Esophagus squamous epithelium (tissue), 5 donors: ENCODE data around the gene DAB2IP. TPM values are rescaled to one million over a fixed set of nuclear protein-coding genes. Genes with fewer than 3 reads are reported as not detected.

ENCODE experiments used
- DNase-seq: peaks from one replicate; lab custom pipeline; 2025; lab: John Stamatoyannopoulos, UW
- H3K27ac ChIP-seq, 4 donors: fragments of 200-600 bp; sonication (generic); one replicate each; pipeline ENCODE4 v1.5.1; 2016 to 2019; ENCODE audit warnings: mild to moderate bottlenecking in 1 of 4
- H3K27me3 ChIP-seq, 4 donors: fragments of 200-600 bp; sonication (generic); 1 replicate in 3 of 4; 2 replicates in 1 of 4; pipeline versions ENCODE4 v1.5.1 to v1.6.0; 2017 to 2021; ENCODE audit warnings: antibody characterized with exemption in 1 of 4
- H3K36me3 ChIP-seq, 3 donors: fragments of 200-600 bp; sonication (generic); one replicate each; pipeline ENCODE4 v1.5.1; 2016 to 2019
- H3K4me1 ChIP-seq, 3 donors: fragments of 200-600 bp; sonication (generic); one replicate each; pipeline ENCODE4 v1.5.1; 2017 to 2019
- H3K4me3 ChIP-seq, 4 donors: fragments of 200-600 bp; sonication (generic); 1 replicate in 3 of 4; 2 replicates in 1 of 4; pipeline ENCODE4 v1.5.1; 2016 to 2019; ENCODE audit warnings: mild to moderate bottlenecking in 2 of 4, moderate library complexity in 1 of 4
- H3K9me3 ChIP-seq, 3 donors: fragments of 200-600 bp; sonication (generic); one replicate each; pipeline ENCODE4 v1.5.1; 2016 to 2019
- CTCF ChIP-seq, 6 experiments: fragments of 450-650 bp in 4 of 6; fragments of 200-600 bp in 2 of 6; sonication (generic) in 2 of 6; IDR thresholded peaks; one replicate each; pipeline ENCODE4 v1.5.1; 2016 to 2019; ENCODE audit warnings: antibody characterized with exemption in 6 of 6, mild to moderate bottlenecking in 4 of 6, moderate library complexity in 4 of 6
- POLR2A ChIP-seq, 4 donors: fragments of 450-650 bp; IDR thresholded peaks; one replicate each; pipeline ENCODE4 v1.6.1; 2017; ENCODE audit warnings: antibody characterized with exemption in 4 of 4, mild to moderate bottlenecking in 4 of 4, moderate library complexity in 3 of 4
- WGBS, 2 donors: methylation state at CpG; one replicate each; pipeline ENCODE4 v1.1.5; 2018; 5-methylcytosine and 5-hydroxymethylcytosine counted together
- intact Hi-C: fragments of 100-400 bp; cut with DNase I; formaldehyde crosslinking; loops from one replicate; pipeline ENCODE4 v1.15.0; 2022
- total RNA-seq, 4 donors: library from RNA; depleted of rRNA; stranded (reverse); fragments of >200 nt; gene quantifications; one replicate each; pipeline ENCODE4 v1.1.0, GENCODE V29; 2016
- donor health status: DM: yes; HTN: yes; CAD: no.

Gene DAB2IP
- total RNA-seq, 4 donors from 2014 or later: 28.3 to 48.8 (median 38.1) TPM

DNA sequence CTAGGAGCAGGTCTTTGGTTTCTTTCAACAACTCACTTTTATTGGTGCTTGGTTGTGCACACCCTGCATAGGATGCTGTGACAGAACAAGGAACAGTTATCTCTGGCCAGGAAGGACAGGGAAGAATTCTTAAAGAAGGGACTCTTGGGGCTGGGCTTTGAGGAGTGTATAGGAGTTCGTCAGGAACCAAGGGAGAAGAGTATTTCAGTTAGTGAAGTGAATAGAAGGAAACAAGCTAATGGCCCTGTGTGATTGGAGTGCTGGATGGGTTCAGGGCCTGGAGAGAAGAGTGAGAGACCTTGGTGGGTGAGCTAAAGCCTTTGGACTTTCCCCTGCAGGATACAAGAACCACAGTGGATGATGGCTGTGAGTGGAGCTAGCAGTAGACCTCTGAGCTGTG, 32.2 kb downstream of the DAB2IP start:
- no peak for DNase-seq
- no peak overlapping the region for H3K27ac ChIP-seq
- no peak overlapping the region for H3K4me3 ChIP-seq
- no peaks in the 10 kb centered on the region for H3K9me3 ChIP-seq
- peaks cover 0 to 28% (median 13%) of the 10 kb centered on the region in 3 donors for H3K36me3 ChIP-seq
- TF ChIP-seq POLR2A (IDR thresholded peaks at IDR 0.05): no peak
- TF ChIP-seq CTCF (IDR thresholded peaks at IDR 0.05): no peak
- peaks cover 0 to 10% (median 0%) of the 10 kb centered on the region in 3 donors for H3K4me1 ChIP-seq
- WGBS, 2 donors: 67 to 100% methylated on average over 1 of the region's 1 CpG
- intact Hi-C loops: loop anchor here (5.0 to 10.0 kb wide), 2 partner anchors 131 to 181 kb away; no protein-coding TSS in a partner anchor
- no peaks in the 10 kb centered on the region for H3K27me3 ChIP-seq

- Histone ChIP-seq H3K36me3 (peaks cover 0 to 24% (median 11%) of the 10 kb centered on the region in 3 donors), H3K4me3 (no peak overlapping the region), H3K9me3 (no peaks in the 10 kb centered on the region), H3K27ac (no peak overlapping the region), H3K27me3 (no peaks in the 10 kb centered on the region), H3K4me1 (peaks cover 0 to 12% (median 0%) of the 10 kb centered on the region in 3 donors)
- intact Hi-C loops: loop anchor here (5.0 to 10.0 kb wide), 3 partner anchors 132 to 308 kb away; no protein-coding TSS in a partner anchor
- 55 to 64% methylated on average over 5 to 7 of the region's 19 CpGs for WGBS, 2 donors
- no peak for DNase-seq
- no peak for TF ChIP-seq POLR2A (IDR thresholded peaks at IDR 0.05)
- peak in 5 of 6 experiments; percentile 48 to 74 (median 61) for TF ChIP-seq CTCF (IDR thresholded peaks at IDR 0.05)
These were observed 33.1 kb downstream of the DAB2IP start for GRCh38 chr9:121684381-121685145.

DNA sequence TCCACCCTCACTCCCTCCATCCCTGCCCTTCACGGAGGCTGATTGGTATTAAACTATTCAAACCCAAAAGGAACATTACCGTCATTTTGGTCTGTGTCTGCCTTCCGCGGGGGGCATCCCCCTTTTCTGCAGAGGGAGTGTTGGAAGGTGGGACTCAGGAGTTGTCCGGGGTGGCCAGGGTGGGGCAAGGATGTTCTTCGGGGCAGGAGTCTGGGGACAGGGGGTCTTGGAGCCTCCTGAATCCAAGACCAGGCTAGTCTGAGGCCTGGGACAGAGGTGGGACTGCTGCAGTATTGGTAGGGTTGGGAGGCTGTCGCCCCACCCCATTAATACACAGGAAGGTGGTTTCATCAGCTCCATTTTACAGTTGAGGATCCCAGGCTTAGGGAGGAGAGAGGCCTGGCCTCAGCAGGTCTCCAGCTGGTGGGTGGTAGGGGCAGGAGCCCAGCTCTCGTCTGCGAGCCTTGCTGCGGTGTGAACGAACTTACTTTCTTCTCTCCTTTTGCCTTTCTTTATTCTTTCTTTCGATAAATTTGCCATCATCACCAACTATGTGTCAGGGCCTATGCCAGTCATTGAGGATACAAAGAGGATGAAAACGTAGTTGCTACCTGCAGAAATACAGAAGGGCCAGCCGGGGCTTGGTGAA, 33.8 kb downstream of the DAB2IP start:
- Histone ChIP-seq H3K36me3 (peaks cover 0 to 19% (median 10%) of the 10 kb centered on the region in 3 donors), H3K27me3 (no peaks in the 10 kb centered on the region), H3K27ac (no peak overlapping the region), H3K4me3 (no peak overlapping the region), H3K9me3 (no peaks in the 10 kb centered on the region), H3K4me1 (peaks cover 0 to 19% (median 3%) of the 10 kb centered on the region in 3 donors)
- TF ChIP-seq POLR2A (IDR thresholded peaks at IDR 0.05): no peak
- TF ChIP-seq CTCF (IDR thresholded peaks at IDR 0.05): no peak
- 72 to 78% methylated on average over 9 to 10 of the region's 14 CpGs for WGBS, 2 donors
- DNase-seq: no peak
- intact Hi-C loops: loop anchor here (5.0 to 10.0 kb wide), 2 partner anchors 180 to 307 kb away; no protein-coding TSS in a partner anchor

DNA sequence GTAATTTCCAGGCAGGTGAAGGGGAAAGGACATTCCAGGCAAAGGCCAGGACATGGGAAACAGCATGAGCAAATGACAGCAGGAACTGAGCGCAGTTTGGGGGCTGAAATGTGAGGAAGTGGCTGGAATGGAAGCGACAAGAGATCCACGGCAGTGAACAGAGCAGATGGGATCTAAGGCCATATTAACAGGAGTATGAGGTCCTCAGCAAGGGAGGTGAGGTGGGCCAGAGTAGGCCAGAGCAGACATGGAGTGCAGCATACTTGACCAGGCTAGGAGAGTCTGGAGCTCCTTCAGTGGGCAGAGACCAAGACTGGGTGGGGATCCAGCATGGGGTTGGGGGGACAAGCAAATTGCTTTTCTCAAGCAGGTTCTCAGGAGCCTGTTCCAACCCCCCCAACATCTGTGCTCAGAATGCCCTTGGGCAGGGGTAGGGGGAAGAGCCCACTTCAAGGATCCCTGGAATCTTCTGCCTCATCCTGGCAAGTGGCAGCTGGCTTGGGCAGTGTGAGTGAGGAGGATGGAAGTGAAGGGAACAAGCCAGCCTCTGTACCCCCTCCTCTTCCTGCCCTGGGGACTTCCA, 34.5 kb downstream of the DAB2IP start:
- Histone ChIP-seq H3K27me3 (no peaks in the 10 kb centered on the region), H3K4me1 (peaks cover 0 to 25% (median 3%) of the 10 kb centered on the region in 3 donors), H3K36me3 (peaks cover 0 to 18% (median 10%) of the 10 kb centered on the region in 3 donors), H3K27ac (no peak overlapping the region), H3K4me3 (no peak overlapping the region), H3K9me3 (no peaks in the 10 kb centered on the region)
- TF ChIP-seq CTCF (IDR thresholded peaks at IDR 0.05) (no peak), POLR2A (IDR thresholded peaks at IDR 0.05) (no peak)
- no peak for DNase-seq
- intact Hi-C loops: loop anchor here (5.0 to 10.0 kb wide), 2 partner anchors 179 to 306 kb away; no protein-coding TSS in a partner anchor
- 98 to 99% methylated on average over 3 of the region's 3 CpGs for WGBS, 2 donors
